HEK293 (cell line): Measurements from ENCODE around the gene ADRB2.

Experiments used
- CTCF ChIA-PET: fragments of 350-600 bp; formaldehyde crosslinking; extraction: SDS; loops from one replicate; lab custom pipeline; 2021; ENCODE audit warnings: antibody characterized with exemption; lab: Yijun Ruan, JAX
- POLR2A ChIA-PET: fragments of 300-600 bp; formaldehyde crosslinking; extraction: SDS; loops from one replicate; lab custom pipeline; 2020; ENCODE audit warnings: antibody characterized with exemption, inconsistent platforms; lab: Yijun Ruan, JAX
- H3K27ac ChIP-seq: fragments of 200-500 bp; sonication (Bioruptor generic); 2 replicates; pipeline ENCODE4 v1.5.1; 2014; ENCODE audit warnings: low read depth, low read length, control low read depth, inconsistent platforms; ENCODE audit errors: extremely low read depth
- H3K36me3 ChIP-seq, 2 experiments: fragments of 200-500 bp in 1 of 2; sonication (Bioruptor generic) in 1 of 2; 1 replicate in 1 of 2; 2 replicates in 1 of 2; pipeline ENCODE4 v1.5.1; 2014 to 2017; ENCODE audit warnings: inconsistent platforms in 2 of 2, low read length in 2 of 2; ENCODE audit not compliant: control insufficient read depth in 2 of 2, insufficient read depth in 1 of 2
- H3K4me1 ChIP-seq: fragments of 200-500 bp; sonication (Bioruptor generic); 2 replicates; pipeline ENCODE4 v1.5.1; 2014; ENCODE audit warnings: mild to moderate bottlenecking, low read length, inconsistent platforms; ENCODE audit not compliant: control insufficient read depth, insufficient read depth
- H3K4me3 ChIP-seq: 2 replicates; pipeline ENCODE4 v1.5.1; 2011; ENCODE audit warnings: low read depth, mild to moderate bottlenecking, control low read depth, low read length, moderate library complexity
- H3K9me3 ChIP-seq: fragments of 200-500 bp; sonication (Bioruptor generic); 2 replicates; pipeline ENCODE4 v1.5.1; 2014; ENCODE audit warnings: low read depth, low read length, inconsistent platforms; ENCODE audit not compliant: control insufficient read depth, insufficient read depth
- KLF16 ChIP-seq: fragments of 450-650 bp; formaldehyde crosslinking; IDR thresholded peaks from 2 replicates; pipeline ENCODE4 v1.5.1; 2017; ENCODE audit warnings: missing biosample characterization, missing genetic modification characterization
- KLF7 ChIP-seq: fragments of 450-650 bp; formaldehyde crosslinking; IDR thresholded peaks from 2 replicates; pipeline ENCODE4 v1.5.1; 2016; ENCODE audit warnings: missing biosample characterization, missing genetic modification characterization, borderline replicate concordance
- SP7 ChIP-seq: fragments of 450-650 bp; formaldehyde crosslinking; IDR thresholded peaks from 2 replicates; pipeline ENCODE4 v1.5.1; 2016; ENCODE audit warnings: missing biosample characterization, missing genetic modification characterization
- ZNF2 ChIP-seq: fragments of 450-650 bp; formaldehyde crosslinking; IDR thresholded peaks from 2 replicates; pipeline ENCODE4 v1.5.1; 2016; ENCODE audit warnings: missing biosample characterization, missing genetic modification characterization
- ZNF426 ChIP-seq: fragments of 450-650 bp; formaldehyde crosslinking; IDR thresholded peaks from 2 replicates; pipeline ENCODE4 v1.5.1; 2017; ENCODE audit warnings: missing biosample characterization, missing genetic modification characterization, mild to moderate bottlenecking, inconsistent platforms, moderate library complexity
- ZNF48 ChIP-seq: fragments of 450-650 bp; formaldehyde crosslinking; IDR thresholded peaks from 2 replicates; pipeline ENCODE4 v1.5.1; 2016; ENCODE audit warnings: missing biosample characterization, missing genetic modification characterization
- ZNF654 ChIP-seq: fragments of 450-650 bp; formaldehyde crosslinking; IDR thresholded peaks from 2 replicates; pipeline ENCODE4 v1.5.1; 2016; ENCODE audit warnings: low read depth, missing biosample characterization, missing genetic modification characterization
- ZNF660 ChIP-seq: fragments of 450-650 bp; IDR thresholded peaks from 2 replicates; pipeline ENCODE4 v1.5.1; 2018; ENCODE audit warnings: missing biosample characterization, mild to moderate bottlenecking, missing genetic modification characterization
- TF ChIP-seq, protein P1 (sequence below): fragments of 450-650 bp; formaldehyde crosslinking; IDR thresholded peaks from 2 replicates; pipeline ENCODE4 v1.5.1; 2016; ENCODE audit warnings: missing biosample characterization, missing genetic modification characterization
- TF ChIP-seq, protein P2 (sequence below): fragments of 450-650 bp; formaldehyde crosslinking; IDR thresholded peaks from 2 replicates; pipeline ENCODE4 v1.5.1; 2016; ENCODE audit warnings: missing biosample characterization, missing genetic modification characterization
- TF ChIP-seq, protein P3 (sequence below): fragments of 450-650 bp; formaldehyde crosslinking; conservative IDR thresholded peaks from 2 replicates; pipeline ENCODE4 v1.5.1; 2016; ENCODE audit warnings: low read depth, missing biosample characterization, missing genetic modification characterization
- TF ChIP-seq, protein P4 (sequence below): fragments of 450-650 bp; formaldehyde crosslinking; IDR thresholded peaks from 2 replicates; pipeline ENCODE4 v1.5.1; 2016; ENCODE audit warnings: missing biosample characterization, missing genetic modification characterization

Gene ADRB2

DNA sequence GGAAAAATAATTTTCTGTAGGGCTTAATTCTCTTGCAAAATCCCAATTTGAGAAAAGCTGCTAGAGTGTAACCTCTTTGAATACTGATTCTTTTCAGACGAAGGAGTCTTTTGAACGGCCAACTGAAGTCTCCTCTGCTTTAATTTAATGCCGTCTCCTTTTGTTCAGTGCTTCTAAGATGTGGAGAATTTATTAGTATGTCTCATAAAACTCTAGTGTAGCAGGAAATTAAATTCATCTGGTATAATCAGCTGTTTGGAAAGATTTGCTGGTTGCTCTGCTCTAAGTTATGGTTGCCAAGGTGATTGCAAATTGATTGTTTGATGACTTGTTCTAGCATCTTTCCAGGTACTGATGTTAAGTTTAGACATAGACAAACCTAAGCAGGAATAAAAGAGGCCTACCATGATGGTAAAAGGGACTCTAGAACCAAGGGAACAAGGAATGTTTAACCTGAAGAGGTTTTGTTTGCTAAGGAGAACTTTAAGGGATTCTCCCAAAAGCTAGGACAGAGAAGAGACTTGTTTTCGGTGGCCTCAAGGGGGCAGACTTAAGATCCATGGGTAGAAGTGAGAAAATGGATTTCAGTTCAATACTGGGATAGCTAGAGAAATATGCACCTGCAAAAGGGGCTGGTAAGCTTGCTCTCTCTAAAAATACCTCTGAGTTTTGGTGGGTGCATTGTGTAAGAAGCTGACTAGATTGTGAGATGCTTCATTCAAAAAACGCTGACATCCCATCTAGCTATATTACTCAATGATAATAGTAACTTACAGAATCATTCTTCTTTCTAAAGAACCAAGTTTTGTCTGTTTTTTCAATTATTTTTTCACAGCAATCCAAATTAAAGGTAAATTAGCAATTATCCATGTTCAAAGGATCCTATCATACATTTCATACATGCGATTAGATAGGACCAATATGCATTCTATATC lies 5.7 kb upstream of the ADRB2 start:
- TF ChIP-seq, protein P1, sequence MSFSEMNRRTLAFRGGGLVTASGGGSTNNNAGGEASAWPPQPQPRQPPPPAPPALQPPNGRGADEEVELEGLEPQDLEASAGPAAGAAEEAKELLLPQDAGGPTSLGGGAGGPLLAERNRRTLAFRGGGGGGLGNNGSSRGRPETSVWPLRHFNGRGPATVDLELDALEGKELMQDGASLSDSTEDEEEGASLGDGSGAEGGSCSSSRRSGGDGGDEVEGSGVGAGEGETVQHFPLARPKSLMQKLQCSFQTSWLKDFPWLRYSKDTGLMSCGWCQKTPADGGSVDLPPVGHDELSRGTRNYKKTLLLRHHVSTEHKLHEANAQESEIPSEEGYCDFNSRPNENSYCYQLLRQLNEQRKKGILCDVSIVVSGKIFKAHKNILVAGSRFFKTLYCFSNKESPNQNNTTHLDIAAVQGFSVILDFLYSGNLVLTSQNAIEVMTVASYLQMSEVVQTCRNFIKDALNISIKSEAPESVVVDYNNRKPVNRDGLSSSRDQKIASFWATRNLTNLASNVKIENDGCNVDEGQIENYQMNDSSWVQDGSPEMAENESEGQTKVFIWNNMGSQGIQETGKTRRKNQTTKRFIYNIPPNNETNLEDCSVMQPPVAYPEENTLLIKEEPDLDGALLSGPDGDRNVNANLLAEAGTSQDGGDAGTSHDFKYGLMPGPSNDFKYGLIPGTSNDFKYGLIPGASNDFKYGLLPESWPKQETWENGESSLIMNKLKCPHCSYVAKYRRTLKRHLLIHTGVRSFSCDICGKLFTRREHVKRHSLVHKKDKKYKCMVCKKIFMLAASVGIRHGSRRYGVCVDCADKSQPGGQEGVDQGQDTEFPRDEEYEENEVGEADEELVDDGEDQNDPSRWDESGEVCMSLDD = no peak
- TF ChIP-seq, protein P2, sequence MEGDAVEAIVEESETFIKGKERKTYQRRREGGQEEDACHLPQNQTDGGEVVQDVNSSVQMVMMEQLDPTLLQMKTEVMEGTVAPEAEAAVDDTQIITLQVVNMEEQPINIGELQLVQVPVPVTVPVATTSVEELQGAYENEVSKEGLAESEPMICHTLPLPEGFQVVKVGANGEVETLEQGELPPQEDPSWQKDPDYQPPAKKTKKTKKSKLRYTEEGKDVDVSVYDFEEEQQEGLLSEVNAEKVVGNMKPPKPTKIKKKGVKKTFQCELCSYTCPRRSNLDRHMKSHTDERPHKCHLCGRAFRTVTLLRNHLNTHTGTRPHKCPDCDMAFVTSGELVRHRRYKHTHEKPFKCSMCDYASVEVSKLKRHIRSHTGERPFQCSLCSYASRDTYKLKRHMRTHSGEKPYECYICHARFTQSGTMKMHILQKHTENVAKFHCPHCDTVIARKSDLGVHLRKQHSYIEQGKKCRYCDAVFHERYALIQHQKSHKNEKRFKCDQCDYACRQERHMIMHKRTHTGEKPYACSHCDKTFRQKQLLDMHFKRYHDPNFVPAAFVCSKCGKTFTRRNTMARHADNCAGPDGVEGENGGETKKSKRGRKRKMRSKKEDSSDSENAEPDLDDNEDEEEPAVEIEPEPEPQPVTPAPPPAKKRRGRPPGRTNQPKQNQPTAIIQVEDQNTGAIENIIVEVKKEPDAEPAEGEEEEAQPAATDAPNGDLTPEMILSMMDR = peak; percentile 32
- TF ChIP-seq ZNF660 (tag by site-specific recombination) (0 out of 2 replicates have a peak, but pooled peaks have one; percentile 23), KLF16 (tag by site-specific recombination) (no peak), KLF7 (no peak), ZNF654 (tag by site-specific recombination) (peak; percentile 3; the same call in 1 of the 2 replicates), ZNF48 (tag by site-specific recombination) (no peak), ZNF2 (tag by site-specific recombination) (no peak), SP7 (tag by site-specific recombination) (no peak), ZNF426 (no peak)
- TF ChIP-seq, protein P3, sequence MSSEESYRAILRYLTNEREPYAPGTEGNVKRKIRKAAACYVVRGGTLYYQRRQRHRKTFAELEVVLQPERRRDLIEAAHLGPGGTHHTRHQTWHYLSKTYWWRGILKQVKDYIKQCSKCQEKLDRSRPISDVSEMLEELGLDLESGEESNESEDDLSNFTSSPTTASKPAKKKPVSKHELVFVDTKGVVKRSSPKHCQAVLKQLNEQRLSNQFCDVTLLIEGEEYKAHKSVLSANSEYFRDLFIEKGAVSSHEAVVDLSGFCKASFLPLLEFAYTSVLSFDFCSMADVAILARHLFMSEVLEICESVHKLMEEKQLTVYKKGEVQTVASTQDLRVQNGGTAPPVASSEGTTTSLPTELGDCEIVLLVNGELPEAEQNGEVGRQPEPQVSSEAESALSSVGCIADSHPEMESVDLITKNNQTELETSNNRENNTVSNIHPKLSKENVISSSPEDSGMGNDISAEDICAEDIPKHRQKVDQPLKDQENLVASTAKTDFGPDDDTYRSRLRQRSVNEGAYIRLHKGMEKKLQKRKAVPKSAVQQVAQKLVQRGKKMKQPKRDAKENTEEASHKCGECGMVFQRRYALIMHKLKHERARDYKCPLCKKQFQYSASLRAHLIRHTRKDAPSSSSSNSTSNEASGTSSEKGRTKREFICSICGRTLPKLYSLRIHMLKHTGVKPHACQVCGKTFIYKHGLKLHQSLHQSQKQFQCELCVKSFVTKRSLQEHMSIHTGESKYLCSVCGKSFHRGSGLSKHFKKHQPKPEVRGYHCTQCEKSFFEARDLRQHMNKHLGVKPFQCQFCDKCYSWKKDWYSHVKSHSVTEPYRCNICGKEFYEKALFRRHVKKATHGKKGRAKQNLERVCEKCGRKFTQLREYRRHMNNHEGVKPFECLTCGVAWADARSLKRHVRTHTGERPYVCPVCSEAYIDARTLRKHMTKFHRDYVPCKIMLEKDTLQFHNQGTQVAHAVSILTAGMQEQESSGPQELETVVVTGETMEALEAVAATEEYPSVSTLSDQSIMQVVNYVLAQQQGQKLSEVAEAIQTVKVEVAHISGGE = no peak
- TF ChIP-seq, protein P4, sequence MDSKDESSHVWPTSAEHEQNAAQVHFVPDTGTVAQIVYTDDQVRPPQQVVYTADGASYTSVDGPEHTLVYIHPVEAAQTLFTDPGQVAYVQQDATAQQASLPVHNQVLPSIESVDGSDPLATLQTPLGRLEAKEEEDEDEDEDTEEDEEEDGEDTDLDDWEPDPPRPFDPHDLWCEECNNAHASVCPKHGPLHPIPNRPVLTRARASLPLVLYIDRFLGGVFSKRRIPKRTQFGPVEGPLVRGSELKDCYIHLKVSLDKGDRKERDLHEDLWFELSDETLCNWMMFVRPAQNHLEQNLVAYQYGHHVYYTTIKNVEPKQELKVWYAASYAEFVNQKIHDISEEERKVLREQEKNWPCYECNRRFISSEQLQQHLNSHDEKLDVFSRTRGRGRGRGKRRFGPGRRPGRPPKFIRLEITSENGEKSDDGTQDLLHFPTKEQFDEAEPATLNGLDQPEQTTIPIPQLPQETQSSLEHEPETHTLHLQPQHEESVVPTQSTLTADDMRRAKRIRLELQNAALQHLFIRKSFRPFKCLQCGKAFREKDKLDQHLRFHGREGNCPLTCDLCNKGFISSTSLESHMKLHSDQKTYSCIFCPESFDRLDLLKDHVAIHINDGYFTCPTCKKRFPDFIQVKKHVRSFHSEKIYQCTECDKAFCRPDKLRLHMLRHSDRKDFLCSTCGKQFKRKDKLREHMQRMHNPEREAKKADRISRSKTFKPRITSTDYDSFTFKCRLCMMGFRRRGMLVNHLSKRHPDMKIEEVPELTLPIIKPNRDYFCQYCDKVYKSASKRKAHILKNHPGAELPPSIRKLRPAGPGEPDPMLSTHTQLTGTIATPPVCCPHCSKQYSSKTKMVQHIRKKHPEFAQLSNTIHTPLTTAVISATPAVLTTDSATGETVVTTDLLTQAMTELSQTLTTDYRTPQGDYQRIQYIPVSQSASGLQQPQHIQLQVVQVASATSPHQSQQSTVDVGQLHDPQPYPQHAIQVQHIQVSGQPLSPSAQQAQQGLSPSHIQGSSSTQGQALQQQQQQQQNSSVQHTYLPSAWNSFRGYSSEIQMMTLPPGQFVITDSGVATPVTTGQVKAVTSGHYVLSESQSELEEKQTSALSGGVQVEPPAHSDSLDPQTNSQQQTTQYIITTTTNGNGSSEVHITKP (tag by site-specific recombination) = no peak
- TF ChIP-seq, all 188 proteins: peak for 3
- Histone ChIP-seq H3K36me3 (no peaks in the 10 kb centered on the region), H3K9me3 (no peaks in the 10 kb centered on the region), H3K27ac (no peak overlapping the region), H3K4me1 (peaks cover 5% of the 10 kb centered on the region; the same call in 1 of the 2 replicates), H3K4me3 (no peak overlapping the region)
- POLR2A ChIA-PET = no interaction called here
- CTCF ChIA-PET = interaction anchor here (0.7 to 3.7 kb wide), 35 partner anchors 9 to 449 kb away, joined by 3 to 26 read pairs (median 4); no protein-coding TSS in a partner anchor
